DOHH2 (cell line): ENCODE results near the gene SLC2A13.

ENCODE experiments used
- H3F3A ChIP-seq: fragments of 200-600 bp; sonication (generic), shearing (Covaris generic); 2 replicates; pipeline ENCODE4 v1.6.0; 2016; ENCODE audit warnings: antibody characterized with exemption, mild to moderate bottlenecking; ENCODE audit not compliant: control insufficient read depth, insufficient read depth
- H3K27ac ChIP-seq: fragments of 200-600 bp; sonication (generic); 2 replicates; pipeline ENCODE4 v1.5.1; 2014; ENCODE audit warnings: low read depth, mild to moderate bottlenecking, low read length, moderate library complexity
- H3K27me3 ChIP-seq: fragments of 200-600 bp; sonication (generic); 2 replicates; pipeline ENCODE4 v1.6.1; 2014; ENCODE audit warnings: mild to moderate bottlenecking, low read length, mixed read lengths; ENCODE audit not compliant: control insufficient read depth
- H3K36me3 ChIP-seq: fragments of 200-600 bp; sonication (generic); 2 replicates; pipeline ENCODE4 v1.6.1; 2014; ENCODE audit warnings: mild to moderate bottlenecking, low read length, moderate library complexity, mixed read lengths; ENCODE audit not compliant: control insufficient read depth
- H3K4me1 ChIP-seq: fragments of 200-600 bp; sonication (generic); 2 replicates; pipeline ENCODE4 v1.6.1; 2014; ENCODE audit warnings: mild to moderate bottlenecking, low read length, mixed read lengths; ENCODE audit not compliant: control insufficient read depth
- H3K4me2 ChIP-seq: fragments of 200-600 bp; sonication (generic); 2 replicates; pipeline ENCODE4 v1.6.0; 2014; ENCODE audit warnings: mild to moderate bottlenecking, low read length, moderate library complexity
- H3K4me3 ChIP-seq: fragments of 200-600 bp; sonication (generic); 2 replicates; pipeline ENCODE4 v1.5.1; 2014; ENCODE audit warnings: mild to moderate bottlenecking, low read length, mixed read lengths
- H3K79me2 ChIP-seq: fragments of 200-600 bp; sonication (generic); 2 replicates; pipeline ENCODE4 v1.6.1; 2014; ENCODE audit warnings: mild to moderate bottlenecking, low read length, mixed read lengths; ENCODE audit not compliant: control insufficient read depth
- H3K9me2 ChIP-seq: fragments of 200-600 bp; sonication (generic); replicated peaks from 2 replicates; pipeline ENCODE4 v1.6.1; 2014; ENCODE audit warnings: mild to moderate bottlenecking, low read length, mixed read lengths; ENCODE audit not compliant: control insufficient read depth
- H3K9me3 ChIP-seq: fragments of 200-600 bp; sonication (generic); 2 replicates; pipeline ENCODE4 v1.6.1; 2014; ENCODE audit warnings: antibody characterized with exemption, low read length, mixed read lengths; ENCODE audit not compliant: control insufficient read depth, insufficient read depth
- H4K20me1 ChIP-seq: fragments of 200-600 bp; sonication (generic); 2 replicates; pipeline ENCODE4 v1.6.0; 2014; ENCODE audit warnings: low read depth, mild to moderate bottlenecking, antibody characterized with exemption, low read length, moderate library complexity; ENCODE audit not compliant: control insufficient read depth, insufficient read depth
- EZH2phosphoT487 ChIP-seq: fragments of 200-600 bp; sonication (generic); IDR thresholded peaks from 2 replicates; pipeline ENCODE4 v1.6.1; 2017; ENCODE audit warnings: borderline replicate concordance, mild to moderate bottlenecking, antibody characterized with exemption, low read length, moderate library complexity, mixed read lengths
- TF ChIP-seq, protein P1 (sequence below): fragments of 200-600 bp; sonication (generic); IDR thresholded peaks from one replicate; pipeline ENCODE4 v1.5.1; 2014; ENCODE audit warnings: antibody characterized with exemption, mild to moderate bottlenecking, low read depth, low read length; ENCODE audit not compliant: poor library complexity, severe bottlenecking

The SLC2A13 gene

GRCh38 chr12:39782026-39782545 is 323.8 kb downstream of the SLC2A13 start:
- TF ChIP-seq, protein P1, sequence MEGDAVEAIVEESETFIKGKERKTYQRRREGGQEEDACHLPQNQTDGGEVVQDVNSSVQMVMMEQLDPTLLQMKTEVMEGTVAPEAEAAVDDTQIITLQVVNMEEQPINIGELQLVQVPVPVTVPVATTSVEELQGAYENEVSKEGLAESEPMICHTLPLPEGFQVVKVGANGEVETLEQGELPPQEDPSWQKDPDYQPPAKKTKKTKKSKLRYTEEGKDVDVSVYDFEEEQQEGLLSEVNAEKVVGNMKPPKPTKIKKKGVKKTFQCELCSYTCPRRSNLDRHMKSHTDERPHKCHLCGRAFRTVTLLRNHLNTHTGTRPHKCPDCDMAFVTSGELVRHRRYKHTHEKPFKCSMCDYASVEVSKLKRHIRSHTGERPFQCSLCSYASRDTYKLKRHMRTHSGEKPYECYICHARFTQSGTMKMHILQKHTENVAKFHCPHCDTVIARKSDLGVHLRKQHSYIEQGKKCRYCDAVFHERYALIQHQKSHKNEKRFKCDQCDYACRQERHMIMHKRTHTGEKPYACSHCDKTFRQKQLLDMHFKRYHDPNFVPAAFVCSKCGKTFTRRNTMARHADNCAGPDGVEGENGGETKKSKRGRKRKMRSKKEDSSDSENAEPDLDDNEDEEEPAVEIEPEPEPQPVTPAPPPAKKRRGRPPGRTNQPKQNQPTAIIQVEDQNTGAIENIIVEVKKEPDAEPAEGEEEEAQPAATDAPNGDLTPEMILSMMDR, result no peak
- TF ChIP-seq EZH2phosphoT487, result no peak
- no peaks in the 10 kb centered on the region for H3K79me2 ChIP-seq
- H3K4me2 ChIP-seq, result no peak overlapping the region
- H3F3A ChIP-seq, result no peaks in the 10 kb centered on the region
- no peaks in the 10 kb centered on the region for H3K4me1 ChIP-seq
- no peaks in the 10 kb centered on the region for H3K9me2 ChIP-seq
- H3K27ac ChIP-seq, result no peak overlapping the region
- H3K36me3 ChIP-seq, result no peaks in the 10 kb centered on the region
- H3K27me3 ChIP-seq, result no peaks in the 10 kb centered on the region
- H3K9me3 ChIP-seq, result no peaks in the 10 kb centered on the region
- H4K20me1 ChIP-seq, result no peaks in the 10 kb centered on the region
- H3K4me3 ChIP-seq, result no peak overlapping the region

DNA sequence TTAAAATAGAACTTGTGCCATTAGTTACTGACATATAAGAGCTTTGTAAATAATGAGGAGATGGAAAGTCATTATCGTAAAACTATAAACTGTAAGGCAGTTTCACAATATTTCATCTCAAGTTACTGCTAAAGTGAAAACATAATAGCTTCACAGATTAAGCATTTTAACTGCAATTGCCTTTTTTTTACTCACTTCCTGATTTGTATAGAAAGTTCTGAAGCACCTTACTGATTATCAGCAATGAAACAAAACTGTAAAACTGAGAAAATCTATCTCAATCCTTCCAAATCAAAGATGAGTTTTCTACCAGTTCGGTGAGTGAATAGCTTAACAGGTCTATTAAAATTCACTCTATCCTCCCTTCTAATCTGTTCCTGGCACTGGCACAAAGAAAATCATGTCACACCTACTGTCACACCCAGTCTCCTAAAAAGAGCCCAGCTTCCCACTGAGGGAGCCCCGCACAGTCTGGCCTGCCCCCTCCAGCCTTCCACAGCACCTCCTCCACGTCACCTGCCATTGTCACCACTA is 324.9 kb downstream of the SLC2A13 start:
- no peak for TF ChIP-seq EZH2phosphoT487
- TF ChIP-seq, protein P1, result no peak
- Histone ChIP-seq H3K4me2 (no peak overlapping the region), H4K20me1 (no peaks in the 10 kb centered on the region), H3K4me3 (no peak overlapping the region), H3K27ac (no peak overlapping the region), H3K9me3 (no peaks in the 10 kb centered on the region), H3K4me1 (no peaks in the 10 kb centered on the region), H3K9me2 (no peaks in the 10 kb centered on the region), H3K79me2 (no peaks in the 10 kb centered on the region), H3K36me3 (no peaks in the 10 kb centered on the region), H3K27me3 (no peaks in the 10 kb centered on the region), H3F3A (no peaks in the 10 kb centered on the region)

DNA sequence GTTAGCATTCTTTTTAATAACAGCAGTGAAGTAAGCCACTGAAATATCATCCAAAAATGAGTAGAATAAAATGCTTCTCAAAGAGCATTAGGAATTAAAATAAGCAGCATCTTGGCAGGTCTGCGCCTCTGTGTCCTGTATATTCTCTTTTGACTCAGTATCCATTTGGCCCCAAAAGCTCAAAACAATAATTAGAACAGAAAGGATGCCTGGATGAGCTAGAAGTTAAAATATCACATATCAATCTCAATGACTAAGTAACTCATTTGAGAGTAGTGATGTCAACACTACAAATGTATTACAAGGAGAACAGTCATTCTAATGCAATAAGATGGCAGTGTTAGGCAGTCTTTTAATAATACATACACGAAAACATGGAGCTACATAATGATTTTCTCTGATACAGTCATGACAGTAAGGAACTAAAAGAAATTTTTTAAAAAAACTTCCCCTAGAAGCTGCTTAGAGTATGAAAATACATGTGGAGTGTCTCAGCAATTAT is 325.4 kb downstream of the SLC2A13 start:
- Histone ChIP-seq H4K20me1 (no peaks in the 10 kb centered on the region), H3K27ac (no peak overlapping the region), H3F3A (no peaks in the 10 kb centered on the region), H3K79me2 (no peaks in the 10 kb centered on the region), H3K4me3 (no peak overlapping the region), H3K9me3 (no peaks in the 10 kb centered on the region), H3K9me2 (no peaks in the 10 kb centered on the region), H3K36me3 (no peaks in the 10 kb centered on the region), H3K4me1 (no peaks in the 10 kb centered on the region), H3K4me2 (no peak overlapping the region), H3K27me3 (no peaks in the 10 kb centered on the region)
- TF ChIP-seq, protein P1, result no peak
- TF ChIP-seq EZH2phosphoT487, result no peak
